Measurements from ENCODE around the gene MARCHF10. TPM values are rescaled to one million over a fixed set of nuclear protein-coding genes. Genes with fewer than 3 reads are reported as not detected.

Gene MARCHF10
- total and polyA plus RNA-seq, 9 donors: 0.09 to 1.1 (median 0.42) TPM

GRCh38 chr17:62756198-62756597 is 51.9 kb downstream of the MARCHF10 start:
- no peaks in the 10 kb centered on the region for H3K36me3 ChIP-seq (ENCODE audit: control insufficient read depth, insufficient read depth, low read length)
- H3K4me3 ChIP-seq (ENCODE audit: low read length): no peak overlapping the region
- H3K9me3 ChIP-seq (replicated peaks; ENCODE audit: control insufficient read depth, low read depth, low read length): no peaks in the 10 kb centered on the region
- no peak for DNase-seq
- no peak overlapping the region for H3K27ac ChIP-seq (ENCODE audit: low read length)
- H3K27me3 ChIP-seq (ENCODE audit: control insufficient read depth, insufficient read depth, low read length): no peaks in the 10 kb centered on the region
- H3K4me1 ChIP-seq (ENCODE audit: control insufficient read depth, insufficient read depth, low read length): peaks cover 15% of the 10 kb centered on the region
- 90% methylated on average over 2 of the region's 4 CpGs for WGBS (ENCODE audit: insufficient coverage)

- Histone ChIP-seq H3K27me3 (ENCODE audit: control insufficient read depth, insufficient read depth, low read length) (no peaks in the 10 kb centered on the region), H3K9me3 (replicated peaks; ENCODE audit: control insufficient read depth, low read depth, low read length) (no peaks in the 10 kb centered on the region), H3K36me3 (ENCODE audit: control insufficient read depth, insufficient read depth, low read length) (no peaks in the 10 kb centered on the region), H3K4me3 (ENCODE audit: low read length) (no peak overlapping the region), H3K4me1 (ENCODE audit: control insufficient read depth, insufficient read depth, low read length) (peaks cover 24% of the 10 kb centered on the region), H3K27ac (ENCODE audit: low read length) (peak overlapping the region; percentile 58)
- DNase-seq: peak; percentile 76
- WGBS (ENCODE audit: insufficient coverage): 17% methylated on average over 6 of the region's 10 CpGs
Observed at GRCh38 chr17:62755141-62755851, 52.8 kb downstream of the MARCHF10 start.

- WGBS (ENCODE audit: insufficient coverage): no CpG with 5 or more reads among the region's 4 CpGs
- DNase-seq: peak; percentile 87
- H3K27ac ChIP-seq (ENCODE audit: low read length): peak overlapping the region; percentile 58
Observed at GRCh38 chr17:62754631-62755030, 53.5 kb downstream of the MARCHF10 start.

GRCh38 chr17:62753562-62753961 is 54.6 kb downstream of the MARCHF10 start:
- Histone ChIP-seq H3K4me1 (ENCODE audit: control insufficient read depth, insufficient read depth, low read length) (peaks cover 28% of the 10 kb centered on the region), H3K27ac (ENCODE audit: low read length) (no peak overlapping the region), H3K27me3 (ENCODE audit: control insufficient read depth, insufficient read depth, low read length) (no peaks in the 10 kb centered on the region), H3K4me3 (ENCODE audit: low read length) (no peak overlapping the region), H3K36me3 (ENCODE audit: control insufficient read depth, insufficient read depth, low read length) (no peaks in the 10 kb centered on the region), H3K9me3 (replicated peaks; ENCODE audit: control insufficient read depth, low read depth, low read length) (no peaks in the 10 kb centered on the region)
- 96% methylated on average over 6 of the region's 7 CpGs for WGBS (ENCODE audit: insufficient coverage)
- DNase-seq: no peak

More at GRCh38 chr17:62754631-62755030, 53.5 kb downstream of the MARCHF10 start:
- no peaks in the 10 kb centered on the region for H3K36me3 ChIP-seq (ENCODE audit: control insufficient read depth, insufficient read depth, low read length)
- no peaks in the 10 kb centered on the region for H3K9me3 ChIP-seq (replicated peaks; ENCODE audit: control insufficient read depth, low read depth, low read length)
- H3K4me1 ChIP-seq (ENCODE audit: control insufficient read depth, insufficient read depth, low read length): peaks cover 28% of the 10 kb centered on the region
- H3K27me3 ChIP-seq (ENCODE audit: control insufficient read depth, insufficient read depth, low read length): no peaks in the 10 kb centered on the region
- no peak overlapping the region for H3K4me3 ChIP-seq (ENCODE audit: low read length)

- Histone ChIP-seq H3K27ac (ENCODE audit: low read length) (no peak overlapping the region), H3K4me3 (ENCODE audit: low read length) (no peak overlapping the region), H3K36me3 (ENCODE audit: control insufficient read depth, insufficient read depth, low read length) (no peaks in the 10 kb centered on the region), H3K4me1 (ENCODE audit: control insufficient read depth, insufficient read depth, low read length) (peaks cover 29% of the 10 kb centered on the region), H3K27me3 (ENCODE audit: control insufficient read depth, insufficient read depth, low read length) (no peaks in the 10 kb centered on the region), H3K9me3 (replicated peaks; ENCODE audit: control insufficient read depth, low read depth, low read length) (no peaks in the 10 kb centered on the region)
- 51% methylated on average over 12 of the region's 12 CpGs for whole genome bisulfite sequencing (ENCODE audit: insufficient coverage)
- DNase-seq: no peak
Observed at GRCh38 chr17:62751060-62751691, 56.9 kb downstream of the MARCHF10 start.

- whole genome bisulfite sequencing (ENCODE audit: insufficient coverage): 20% methylated on average over 12 of the region's 15 CpGs
- Histone ChIP-seq H3K4me3 (ENCODE audit: low read length) (no peak overlapping the region), H3K36me3 (ENCODE audit: control insufficient read depth, insufficient read depth, low read length) (no peaks in the 10 kb centered on the region), H3K27ac (ENCODE audit: low read length) (peak overlapping the region; percentile 47), H3K9me3 (replicated peaks; ENCODE audit: control insufficient read depth, low read depth, low read length) (no peaks in the 10 kb centered on the region), H3K27me3 (ENCODE audit: control insufficient read depth, insufficient read depth, low read length) (no peaks in the 10 kb centered on the region), H3K4me1 (ENCODE audit: control insufficient read depth, insufficient read depth, low read length) (peaks cover 32% of the 10 kb centered on the region)
- DNase-seq: peak; percentile 61
Observed at GRCh38 chr17:62750631-62751051, 57.5 kb downstream of the MARCHF10 start.

GRCh38 chr17:62749926-62750325 is 58.2 kb downstream of the MARCHF10 start:
- 87% methylated on average over 15 of the region's 17 CpGs for WGBS (ENCODE audit: insufficient coverage)
- Histone ChIP-seq H3K27me3 (ENCODE audit: control insufficient read depth, insufficient read depth, low read length) (no peaks in the 10 kb centered on the region), H3K4me1 (ENCODE audit: control insufficient read depth, insufficient read depth, low read length) (peaks cover 26% of the 10 kb centered on the region), H3K9me3 (replicated peaks; ENCODE audit: control insufficient read depth, low read depth, low read length) (no peaks in the 10 kb centered on the region), H3K4me3 (ENCODE audit: low read length) (no peak overlapping the region), H3K27ac (ENCODE audit: low read length) (no peak overlapping the region), H3K36me3 (ENCODE audit: control insufficient read depth, insufficient read depth, low read length) (no peaks in the 10 kb centered on the region)
- no peak for DNase-seq

GRCh38 chr17:62746941-62747340 is 61.2 kb downstream of the MARCHF10 start:
- Histone ChIP-seq H3K36me3 (ENCODE audit: control insufficient read depth, insufficient read depth, low read length) (no peaks in the 10 kb centered on the region), H3K4me1 (ENCODE audit: control insufficient read depth, insufficient read depth, low read length) (peaks cover 19% of the 10 kb centered on the region), H3K27ac (ENCODE audit: low read length) (no peak overlapping the region), H3K27me3 (ENCODE audit: control insufficient read depth, insufficient read depth, low read length) (no peaks in the 10 kb centered on the region), H3K4me3 (ENCODE audit: low read length) (no peak overlapping the region), H3K9me3 (replicated peaks; ENCODE audit: control insufficient read depth, low read depth, low read length) (no peaks in the 10 kb centered on the region)
- no CpG with 5 or more reads among the region's 8 CpGs for WGBS (ENCODE audit: insufficient coverage)
- DNase-seq: no peak

- Histone ChIP-seq H3K4me1 (ENCODE audit: control insufficient read depth, insufficient read depth, low read length) (peaks cover 14% of the 10 kb centered on the region), H3K27me3 (ENCODE audit: control insufficient read depth, insufficient read depth, low read length) (no peaks in the 10 kb centered on the region), H3K4me3 (ENCODE audit: low read length) (no peak overlapping the region), H3K9me3 (replicated peaks; ENCODE audit: control insufficient read depth, low read depth, low read length) (no peaks in the 10 kb centered on the region), H3K27ac (ENCODE audit: low read length) (no peak overlapping the region), H3K36me3 (ENCODE audit: control insufficient read depth, insufficient read depth, low read length) (no peaks in the 10 kb centered on the region)
- WGBS (ENCODE audit: insufficient coverage): 23% methylated on average over 2 of the region's 7 CpGs
- peak; percentile 86 for DNase-seq
Observed at GRCh38 chr17:62745806-62746205, 62.3 kb downstream of the MARCHF10 start.

GRCh38 chr17:62744259-62744658 is 63.9 kb downstream of the MARCHF10 start:
- Histone ChIP-seq H3K9me3 (replicated peaks; ENCODE audit: control insufficient read depth, low read depth, low read length) (no peaks in the 10 kb centered on the region), H3K27ac (ENCODE audit: low read length) (no peak overlapping the region), H3K27me3 (ENCODE audit: control insufficient read depth, insufficient read depth, low read length) (no peaks in the 10 kb centered on the region), H3K4me3 (ENCODE audit: low read length) (no peak overlapping the region), H3K36me3 (ENCODE audit: control insufficient read depth, insufficient read depth, low read length) (no peaks in the 10 kb centered on the region), H3K4me1 (ENCODE audit: control insufficient read depth, insufficient read depth, low read length) (peaks cover 9% of the 10 kb centered on the region)
- 68% methylated on average over 5 of the region's 7 CpGs for WGBS (ENCODE audit: insufficient coverage)
- no peak for DNase-seq

Data from muscle of leg (tissue), 11 donors.